Caco-2 (cell line): ENCODE measurements around the gene BLTP3B. TPM values are rescaled to one million over a fixed set of nuclear protein-coding genes. Genes with fewer than 3 reads are reported as not detected.

ENCODE experiments used
- BruUV-seq: library from RNA; stranded (reverse); fragments of 400-500 nt; replicated peaks from 2 replicates; lab custom pipeline; 2021; lab: Mats Ljungman, UMichigan
- CTCF ChIA-PET: fragments of 300-600 bp; sonication (Branson Sonifier 250); formaldehyde crosslinking; loops from one replicate; lab custom pipeline; 2022; ENCODE audit warnings: antibody characterized with exemption; lab: Charles Lee
- POLR2A ChIA-PET: fragments of 300-600 bp; sonication (Branson Sonifier 250); formaldehyde crosslinking; loops from one replicate; lab custom pipeline; 2022; ENCODE audit warnings: antibody characterized with exemption; lab: Charles Lee
- DNase-seq, 2 experiments: peaks; one replicate each; pipeline versions ENCODE4 v3.0.0 to v3.0.0-alpha.2; 2020 to 2022
- H3K27me3 ChIP-seq: replicated peaks from 2 replicates; pipeline ENCODE4 v1.6.0; 2011; ENCODE audit warnings: low read length; ENCODE audit not compliant: control insufficient read depth, insufficient read depth
- H3K36me3 ChIP-seq: 2 replicates; pipeline ENCODE4 v1.5.1; 2011; ENCODE audit warnings: low read length; ENCODE audit not compliant: control insufficient read depth, insufficient read depth
- H3K4me1 ChIP-seq: fragments of 250-450 bp; sonication (Bioruptor Pico); 2 replicates; pipeline ENCODE4 v1.5.1; 2020; ENCODE audit warnings: mild to moderate bottlenecking
- H3K4me3 ChIP-seq: 2 replicates; pipeline ENCODE4 v1.5.1; 2011; ENCODE audit warnings: low read depth, mild to moderate bottlenecking, control low read depth, low read length
- H3K9me3 ChIP-seq: fragments of 250-450 bp; sonication (Bioruptor Pico); 2 replicates; pipeline ENCODE4 v1.5.1; 2020; ENCODE audit warnings: mild to moderate bottlenecking, moderate library complexity
- H3K27ac Mint-ChIP-seq: one replicate; pipeline ENCODE4 v1.8.0; 2022; ENCODE audit warnings: mixed read lengths; ENCODE audit not compliant: unreplicated experiment
- H3K27me3 Mint-ChIP-seq: one replicate; pipeline ENCODE4 v1.8.0; 2022; ENCODE audit warnings: mixed read lengths; ENCODE audit not compliant: insufficient read depth, unreplicated experiment
- H3K36me3 Mint-ChIP-seq: one replicate; pipeline ENCODE4 v1.8.0; 2022; ENCODE audit warnings: mild to moderate bottlenecking, mixed read lengths; ENCODE audit not compliant: insufficient read depth, unreplicated experiment
- H3K4me1 Mint-ChIP-seq: one replicate; pipeline ENCODE4 v1.8.0; 2022; ENCODE audit warnings: low read depth, mixed read lengths; ENCODE audit not compliant: unreplicated experiment
- H3K4me3 Mint-ChIP-seq: one replicate; pipeline ENCODE4 v1.8.0; 2022; ENCODE audit warnings: mild to moderate bottlenecking, moderate library complexity, mixed read lengths; ENCODE audit not compliant: unreplicated experiment
- H3K9me3 Mint-ChIP-seq: one replicate; pipeline ENCODE4 v1.8.0; 2022; ENCODE audit warnings: mixed read lengths; ENCODE audit not compliant: unreplicated experiment
- CTCF ChIP-seq, 2 experiments: fragments of 200-600 bp in 1 of 2; IDR thresholded peaks; 1 replicate in 1 of 2; 2 replicates in 1 of 2; pipeline versions ENCODE4 v1.5.1 to v1.8.0; 2011 to 2022; ENCODE audit warnings: antibody characterized with exemption in 1 of 2, control low read depth in 1 of 2, inconsistent platforms in 1 of 2, low read depth in 1 of 2, low read length in 1 of 2, mild to moderate bottlenecking in 1 of 2, moderate library complexity in 1 of 2; ENCODE audit not compliant: insufficient read depth in 1 of 2, severe bottlenecking in 1 of 2, unreplicated experiment in 1 of 2
- intact Hi-C: fragments of 100-400 bp; cut with micrococcal nuclease; formaldehyde crosslinking; loops from one replicate; pipeline ENCODE4 v1.10.0; 2022; ENCODE audit not compliant: unreplicated experiment
- total RNA-seq: library from RNA; stranded (reverse); gene quantifications from 2 replicates; pipeline ENCODE4 v1.2.3, GENCODE V29; 2022

Gene BLTP3B
- total RNA-seq, 1 experiment from 2014 or later: 29.6 TPM

GRCh38 chr12:100166232-100166631 is 23.6 kb upstream of the BLTP3B start:
- no peaks in the 10 kb centered on the region for H3K4me1 ChIP-seq
- no peak for DNase-seq
- peaks cover 7% of the 10 kb centered on the region for H3K36me3 ChIP-seq
- Mint-ChIP-seq H3K27ac (no peak overlapping the region), H3K4me1 (no peaks in the 10 kb centered on the region), H3K9me3 (peaks cover 4% of the 10 kb centered on the region), H3K36me3 (peaks cover 7% of the 10 kb centered on the region), H3K4me3 (no peak overlapping the region), H3K27me3 (no peaks in the 10 kb centered on the region)
- ChIA-PET CTCF (no interaction called here), POLR2A (no interaction called here)
- no peak for TF ChIP-seq CTCF (IDR thresholded peaks at IDR 0.05; ENCODE audit: insufficient read depth in 1 of 2, low read depth in 1 of 2, low read length in 1 of 2, severe bottlenecking in 1 of 2, unreplicated experiment in 1 of 2)
- H3K4me3 ChIP-seq: no peak overlapping the region
- intact Hi-C loops: no loop called here
- H3K9me3 ChIP-seq: no peaks in the 10 kb centered on the region
- no TSS peak for BruUV-seq
- H3K27me3 ChIP-seq: no peaks in the 10 kb centered on the region

- CTCF ChIA-PET: no interaction called here
- no peak for TF ChIP-seq CTCF (IDR thresholded peaks at IDR 0.05; ENCODE audit: insufficient read depth in 1 of 2, low read depth in 1 of 2, low read length in 1 of 2, severe bottlenecking in 1 of 2, unreplicated experiment in 1 of 2)
- no peaks in the 10 kb centered on the region for H3K27me3 Mint-ChIP-seq
- intact Hi-C loops: no loop called here
- H3K4me1 Mint-ChIP-seq: no peaks in the 10 kb centered on the region
- DNase-seq: no peak
- H3K4me3 Mint-ChIP-seq: no peak overlapping the region
- H3K9me3 Mint-ChIP-seq: peaks cover 10% of the 10 kb centered on the region
- Histone ChIP-seq H3K4me3 (no peak overlapping the region), H3K4me1 (no peaks in the 10 kb centered on the region), H3K27me3 (no peaks in the 10 kb centered on the region), H3K9me3 (no peaks in the 10 kb centered on the region), H3K36me3 (peaks cover 7% of the 10 kb centered on the region)
- no peak overlapping the region for H3K27ac Mint-ChIP-seq
- POLR2A ChIA-PET: no interaction called here
- peaks cover 7% of the 10 kb centered on the region for H3K36me3 Mint-ChIP-seq
- no TSS peak for BruUV-seq
Observed at GRCh38 chr12:100165356-100165755, 22.7 kb upstream of the BLTP3B start.

GRCh38 chr12:100164153-100164704 is 21.6 kb upstream of the BLTP3B start:
- H3K27me3 Mint-ChIP-seq: no peaks in the 10 kb centered on the region
- no peaks in the 10 kb centered on the region for H3K4me1 Mint-ChIP-seq
- H3K4me3 ChIP-seq: no peak overlapping the region
- H3K9me3 Mint-ChIP-seq: peaks cover 10% of the 10 kb centered on the region
- peaks cover 3% of the 10 kb centered on the region; the same call in 1 of the 2 replicates for H3K9me3 ChIP-seq
- no peaks in the 10 kb centered on the region for H3K27me3 ChIP-seq
- H3K36me3 ChIP-seq: peaks cover 7% of the 10 kb centered on the region
- H3K36me3 Mint-ChIP-seq: peaks cover 7% of the 10 kb centered on the region
- no peak for DNase-seq
- POLR2A ChIA-PET: no interaction called here
- intact Hi-C loops: no loop called here
- CTCF ChIA-PET: interaction anchor here (0.9 kb wide), 1 partner anchor 10 kb away, joined by 3 read pairs; no protein-coding TSS in a partner anchor
- no peaks in the 10 kb centered on the region for H3K4me1 ChIP-seq
- H3K27ac Mint-ChIP-seq: no peak overlapping the region
- no peak for TF ChIP-seq CTCF (IDR thresholded peaks at IDR 0.05; ENCODE audit: insufficient read depth in 1 of 2, low read depth in 1 of 2, low read length in 1 of 2, severe bottlenecking in 1 of 2, unreplicated experiment in 1 of 2)
- BruUV-seq: no TSS peak
- H3K4me3 Mint-ChIP-seq: no peak overlapping the region
